ENCODE data around the gene CRY2.

The CRY2 gene

DNA sequence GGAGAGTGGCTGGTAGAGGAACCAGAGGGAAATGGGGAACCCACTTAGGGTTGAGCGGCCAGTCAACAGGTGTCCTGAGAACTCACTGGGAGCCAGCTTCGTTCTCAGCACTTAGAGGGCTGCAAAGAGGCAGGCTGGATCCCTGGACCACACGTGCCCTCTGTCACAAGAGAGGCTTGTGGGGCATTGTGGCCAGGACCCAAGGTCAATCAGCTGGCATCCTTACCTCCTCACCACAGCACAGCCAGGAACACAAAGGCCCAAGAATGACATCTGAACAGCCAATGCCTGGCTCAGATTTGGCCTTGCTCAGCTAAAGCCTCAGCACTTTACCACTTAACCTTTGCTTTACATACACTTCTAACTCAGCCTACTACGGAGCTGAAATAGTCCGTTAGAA lies 45.6 kb downstream of the CRY2 start:
- no peak overlapping the region for H3K27ac ChIP-seq
- H3K9me3 ChIP-seq (ENCODE audit: severe bottlenecking): no peaks in the 10 kb centered on the region
- no peaks in the 10 kb centered on the region for H3K27me3 ChIP-seq (ENCODE audit: insufficient read depth, low read depth, severe bottlenecking)
- H3K36me3 ChIP-seq: no peaks in the 10 kb centered on the region
- no peak for DNase-seq
- TF ChIP-seq, protein P1, sequence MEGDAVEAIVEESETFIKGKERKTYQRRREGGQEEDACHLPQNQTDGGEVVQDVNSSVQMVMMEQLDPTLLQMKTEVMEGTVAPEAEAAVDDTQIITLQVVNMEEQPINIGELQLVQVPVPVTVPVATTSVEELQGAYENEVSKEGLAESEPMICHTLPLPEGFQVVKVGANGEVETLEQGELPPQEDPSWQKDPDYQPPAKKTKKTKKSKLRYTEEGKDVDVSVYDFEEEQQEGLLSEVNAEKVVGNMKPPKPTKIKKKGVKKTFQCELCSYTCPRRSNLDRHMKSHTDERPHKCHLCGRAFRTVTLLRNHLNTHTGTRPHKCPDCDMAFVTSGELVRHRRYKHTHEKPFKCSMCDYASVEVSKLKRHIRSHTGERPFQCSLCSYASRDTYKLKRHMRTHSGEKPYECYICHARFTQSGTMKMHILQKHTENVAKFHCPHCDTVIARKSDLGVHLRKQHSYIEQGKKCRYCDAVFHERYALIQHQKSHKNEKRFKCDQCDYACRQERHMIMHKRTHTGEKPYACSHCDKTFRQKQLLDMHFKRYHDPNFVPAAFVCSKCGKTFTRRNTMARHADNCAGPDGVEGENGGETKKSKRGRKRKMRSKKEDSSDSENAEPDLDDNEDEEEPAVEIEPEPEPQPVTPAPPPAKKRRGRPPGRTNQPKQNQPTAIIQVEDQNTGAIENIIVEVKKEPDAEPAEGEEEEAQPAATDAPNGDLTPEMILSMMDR (IDR thresholded peaks at IDR 0.05; ENCODE audit: low read depth, low read length): no peak
- no peak overlapping the region for H3K4me3 ChIP-seq (ENCODE audit: low read depth, low read length)

DNA sequence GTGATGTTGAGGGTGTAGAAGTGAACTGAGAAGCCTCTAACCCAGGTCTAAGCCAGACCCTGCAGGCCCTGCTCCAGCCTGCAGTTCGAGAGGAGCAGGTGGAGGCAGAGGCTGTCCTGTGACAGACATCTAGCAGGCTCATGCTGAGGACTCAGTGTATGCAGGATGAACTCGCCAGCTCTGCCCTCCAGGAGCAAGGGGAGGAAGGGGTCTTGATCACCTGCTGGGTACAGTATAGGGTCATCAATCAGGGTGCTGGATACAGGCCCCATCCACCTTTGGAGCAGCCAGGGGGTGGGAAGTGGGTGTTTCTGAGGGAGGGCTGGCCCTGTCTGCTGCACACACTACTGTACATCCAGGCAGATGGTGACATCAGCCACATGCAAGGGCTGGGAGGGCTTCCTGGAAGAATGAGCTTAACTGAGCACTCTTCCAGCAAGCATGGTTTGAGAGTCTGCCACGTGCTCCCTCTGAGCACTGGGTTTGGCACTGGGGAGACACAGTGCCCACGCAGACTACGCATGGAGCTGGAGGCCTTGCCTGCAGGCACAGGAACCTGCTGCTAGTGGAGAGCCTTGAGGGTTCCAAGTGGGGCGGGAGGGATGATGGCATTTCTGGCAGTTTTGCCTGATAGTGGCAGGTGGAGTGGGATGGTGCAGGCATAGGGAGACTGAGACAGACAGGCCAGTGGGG lies 47.4 kb downstream of the CRY2 start:
- H3K9me3 ChIP-seq (ENCODE audit: severe bottlenecking): no peaks in the 10 kb centered on the region
- no peak for DNase-seq
- no peaks in the 10 kb centered on the region for H3K27me3 ChIP-seq (ENCODE audit: insufficient read depth, low read depth, severe bottlenecking)
- H3K27ac ChIP-seq: no peak overlapping the region
- H3K36me3 ChIP-seq: peaks cover 3% of the 10 kb centered on the region; the same call in 1 of the 2 replicates
- no peak overlapping the region for H3K4me3 ChIP-seq (ENCODE audit: low read depth, low read length)
- TF ChIP-seq, protein P1 (IDR thresholded peaks at IDR 0.05; ENCODE audit: low read depth, low read length): no peak

DNA sequence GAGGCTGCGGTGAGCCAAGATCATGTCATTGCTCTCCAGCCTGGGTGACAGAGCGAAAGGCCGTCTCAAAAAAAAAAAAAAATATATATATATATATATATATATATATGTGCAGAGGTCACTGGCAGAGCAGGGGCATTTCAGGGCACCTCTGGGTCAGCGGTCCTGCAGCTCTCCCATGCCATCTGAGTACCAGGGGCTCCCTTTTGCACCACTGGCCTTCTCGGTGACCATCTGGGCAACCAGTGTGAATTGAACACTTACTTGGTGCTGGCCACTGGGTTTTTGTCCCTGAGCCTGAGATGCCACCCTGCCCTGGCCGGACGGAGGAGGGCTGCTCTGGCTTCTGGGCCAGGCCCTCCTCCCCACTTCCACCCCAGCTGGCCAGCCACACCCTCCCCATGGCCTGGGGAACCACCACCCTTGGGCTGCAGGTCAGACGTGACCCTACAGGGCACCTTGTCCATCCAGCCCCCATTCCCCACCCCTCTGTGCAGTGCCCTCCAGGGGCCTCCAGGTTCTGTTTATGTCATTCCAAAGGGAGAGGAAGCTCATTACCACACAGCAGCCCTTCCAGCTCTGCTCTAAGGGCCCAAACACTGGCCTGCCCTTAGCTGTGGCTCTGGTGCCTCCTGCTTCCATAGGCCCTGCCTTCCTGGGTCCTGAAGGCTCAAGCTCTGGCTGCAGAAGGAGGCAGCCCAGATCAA lies 48.4 kb downstream of the CRY2 start:
- Histone ChIP-seq H3K9me3 (ENCODE audit: severe bottlenecking) (no peaks in the 10 kb centered on the region), H3K36me3 (peaks cover 3% of the 10 kb centered on the region; the same call in 1 of the 2 replicates), H3K27ac (peak overlapping the region; percentile 72), H3K27me3 (ENCODE audit: insufficient read depth, low read depth, severe bottlenecking) (no peaks in the 10 kb centered on the region), H3K4me3 (ENCODE audit: low read depth, low read length) (no peak overlapping the region)
- TF ChIP-seq, protein P1 (IDR thresholded peaks at IDR 0.05; ENCODE audit: low read depth, low read length): no peak
- DNase-seq: no peak

- Histone ChIP-seq H3K4me3 (ENCODE audit: low read depth, low read length) (peak overlapping the region; percentile 28), H3K36me3 (peaks cover 7% of the 10 kb centered on the region), H3K27me3 (ENCODE audit: insufficient read depth, low read depth, severe bottlenecking) (no peaks in the 10 kb centered on the region), H3K27ac (peak overlapping the region; percentile 72), H3K9me3 (ENCODE audit: severe bottlenecking) (no peaks in the 10 kb centered on the region)
- TF ChIP-seq, protein P1 (IDR thresholded peaks at IDR 0.05; ENCODE audit: low read depth, low read length): no peak
- DNase-seq: peak; percentile 76
Measured at GRCh38 chr11:45896422-45896984, 49.2 kb downstream of the CRY2 start.

GRCh38 chr11:45897556-45897955 lies 50.3 kb downstream of the CRY2 start:
- Histone ChIP-seq H3K36me3 (peaks cover 17% of the 10 kb centered on the region), H3K27ac (peak overlapping the region; percentile 98), H3K9me3 (ENCODE audit: severe bottlenecking) (no peaks in the 10 kb centered on the region), H3K27me3 (ENCODE audit: insufficient read depth, low read depth, severe bottlenecking) (no peaks in the 10 kb centered on the region), H3K4me3 (ENCODE audit: low read depth, low read length) (no peak overlapping the region)
- TF ChIP-seq, protein P1 (IDR thresholded peaks at IDR 0.05; ENCODE audit: low read depth, low read length): peak; percentile 39; the same call in 1 of the 2 replicates
- DNase-seq: no peak

Data from WERI-Rb-1 (cell line).